Kidney epithelial cell (primary cell): ENCODE results near the gene ATXN7L2. TPM values are rescaled to one million over a fixed set of nuclear protein-coding genes. Genes with fewer than 3 reads are reported as not detected.
A peak's percentile ranks its signal among the peaks of the same experiment; 100 is the strongest.

Experiments used
- DNase-seq: peaks from one replicate; pipeline ENCODE4 v3.0.0-alpha.2; 2010; ENCODE audit warnings: low read depth
- H3K27me3 ChIP-seq: 2 replicates; pipeline ENCODE4 v1.6.0; 2011; ENCODE audit warnings: low read length; ENCODE audit not compliant: control insufficient read depth, insufficient read depth
- H3K36me3 ChIP-seq: 2 replicates; pipeline ENCODE4 v1.5.1; 2011; ENCODE audit warnings: low read length; ENCODE audit not compliant: control insufficient read depth, insufficient read depth
- H3K4me3 ChIP-seq: 2 replicates; pipeline ENCODE4 v1.5.1; 2011; ENCODE audit warnings: low read depth, mild to moderate bottlenecking, control low read depth, low read length
- CTCF ChIP-seq: IDR thresholded peaks from 2 replicates; pipeline ENCODE4 v1.5.1; 2011; ENCODE audit warnings: mild to moderate bottlenecking, moderate library complexity, low read length, control low read depth, inconsistent platforms; ENCODE audit not compliant: insufficient read depth, poor library complexity, severe bottlenecking
- total RNA-seq: library from RNA; depleted of rRNA; stranded (reverse); fragments of >200 nt; gene quantifications from 2 replicates; pipeline ENCODE4 v1.2.3, GENCODE V29; 2015

ATXN7L2 gene
- total RNA-seq, 1 donor from 2014 or later = 6.7 TPM

- H3K4me3 ChIP-seq = no peak overlapping the region
- peaks cover 23% of the 10 kb centered on the region for H3K27me3 ChIP-seq
- no peak for DNase-seq
- H3K36me3 ChIP-seq = no peaks in the 10 kb centered on the region
- no peak for TF ChIP-seq CTCF
Observed at GRCh38 chr1:109479901-109480300, 3.8 kb upstream of the ATXN7L2 start.

GRCh38 chr1:109481646-109482045 lies 2.1 kb upstream of the ATXN7L2 start:
- DNase-seq = no peak
- peaks cover 19% of the 10 kb centered on the region for H3K27me3 ChIP-seq
- no peaks in the 10 kb centered on the region for H3K36me3 ChIP-seq
- no peak for TF ChIP-seq CTCF
- H3K4me3 ChIP-seq = no peak overlapping the region

GRCh38 chr1:109482242-109482641 lies 1.5 kb upstream of the ATXN7L2 start:
- no peak overlapping the region for H3K4me3 ChIP-seq
- TF ChIP-seq CTCF = no peak
- no peaks in the 10 kb centered on the region for H3K36me3 ChIP-seq
- no peak for DNase-seq
- H3K27me3 ChIP-seq = peaks cover 19% of the 10 kb centered on the region

- TF ChIP-seq CTCF = peak; percentile 11
- H3K4me3 ChIP-seq = peak overlapping the region; percentile 52
- DNase-seq = no peak
- H3K27me3 ChIP-seq = peaks cover 16% of the 10 kb centered on the region
- peaks cover 1% of the 10 kb centered on the region for H3K36me3 ChIP-seq
Observed at GRCh38 chr1:109482791-109483671, 674 bp upstream of the ATXN7L2 start.

- no peak for TF ChIP-seq CTCF
- peaks cover 1% of the 10 kb centered on the region for H3K36me3 ChIP-seq
- H3K27me3 ChIP-seq = peaks cover 11% of the 10 kb centered on the region
- H3K4me3 ChIP-seq = peak overlapping the region; percentile 68
- no peak for DNase-seq
Observed at GRCh38 chr1:109484519-109484975, 842 bp downstream of the ATXN7L2 start.
